ENCODE results near the gene AKT2. TPM values are rescaled to one million over a fixed set of nuclear protein-coding genes. Genes with fewer than 3 reads are reported as not detected.

Gene AKT2
- polyA plus RNA-seq, 2 of the 4 experiments (the other 2 are of a cell fraction), result 136 to 159 TPM

- TF ChIP-seq PBX3 (IDR thresholded peaks at IDR 0.05), result no peak
- no peak for TF ChIP-seq NR3C1 (IDR thresholded peaks at IDR 0.05)
- no peak for TF ChIP-seq BCL3 (IDR thresholded peaks at IDR 0.05)
- TF ChIP-seq TP53 (CRISPR knock-in tag; IDR thresholded peaks at IDR 0.05), result no peak
- TF ChIP-seq ZFP36 (IDR thresholded peaks at IDR 0.05; ENCODE audit: borderline replicate concordance, partially characterized antibody), result no peak
These were observed 38.6 kb upstream of the AKT2 start (continued) for GRCh38 chr19:40323705-40324104.

GRCh38 chr19:40322951-40323615 lies 37.9 kb upstream of the AKT2 start:
- TF ChIP-seq E2F6 (IDR thresholded peaks at IDR 0.05; ENCODE audit: borderline replicate concordance, low read depth) (no peak), ZNF302 (CRISPR knock-in tag; IDR thresholded peaks at IDR 0.05) (no peak), JUN (IDR thresholded peaks at IDR 0.05) (no peak), CHD4 (IDR thresholded peaks at IDR 0.05; ENCODE audit: borderline replicate concordance) (no peak), PBX3 (IDR thresholded peaks at IDR 0.05) (no peak), NPAS2 (CRISPR knock-in tag; IDR thresholded peaks at IDR 0.05; ENCODE audit: borderline replicate concordance) (no peak), HEYL (CRISPR knock-in tag; IDR thresholded peaks at IDR 0.05) (no peak), HOXB5 (CRISPR knock-in tag; IDR thresholded peaks at IDR 0.05) (no peak), CTCF (IDR thresholded peaks at IDR 0.05) (no peak), TFCP2L1 (CRISPR knock-in tag; IDR thresholded peaks at IDR 0.05) (no peak), FOSB (CRISPR knock-in tag; IDR thresholded peaks at IDR 0.05) (no peak), SREBF2 (IDR thresholded peaks at IDR 0.05) (no peak), CBX8 (IDR thresholded peaks at IDR 0.05) (no peak), USF2 (IDR thresholded peaks at IDR 0.05) (no peak), EHF (CRISPR knock-in tag; IDR thresholded peaks at IDR 0.05) (no peak), TP53 (CRISPR knock-in tag; IDR thresholded peaks at IDR 0.05) (no peak), EP300 (IDR thresholded peaks at IDR 0.05) (no peak), HOXB13 (CRISPR knock-in tag; IDR thresholded peaks at IDR 0.05; ENCODE audit: low read depth) (no peak), RAD21 (conservative IDR thresholded peaks at IDR 0.05 in 1 of 2, IDR thresholded peaks at IDR 0.05 in 1 of 2) (no peak)
- Histone ChIP-seq H3K9me3 (no peaks in the 10 kb centered on the region), H3K4me2 (no peak overlapping the region), H3K27ac (no peak overlapping the region), H3K4me1 (no peaks in the 10 kb centered on the region), H3K4me3 (no peak overlapping the region)
- CTCF ChIA-PET, result interaction anchor here (1.0 to 12.0 kb wide), 6 partner anchors 10 to 219 kb away, joined by 3 to 142 read pairs (median 4); no protein-coding TSS in a partner anchor
- WGBS (ENCODE audit: missing lambda C conversion rate), result 88% methylated on average over 15 of the region's 15 CpGs
- POLR2A ChIA-PET, result no interaction called here
- DNase-seq (ENCODE audit: low read depth in 1 of 2, low spot score in 1 of 2), result no peak
- FAIRE-seq, result no peak
- no peak; a peak in 2 of 6 replicates for ATAC-seq
